GM12878 (cell line): ENCODE measurements around the gene SETD5. TPM values are rescaled to one million over a fixed set of nuclear protein-coding genes. Genes with fewer than 3 reads are reported as not detected.

Experiments used
- ATAC-seq: fragments of 200-7000 bp; cut with Tn5 transposase; 3 replicates; pipeline ENCODE4 v1.9.1; 2020; ENCODE audit warnings: mild to moderate bottlenecking, moderate library complexity
- BruUV-seq: library from RNA; stranded (reverse); fragments of 400-500 nt; replicated peaks from 2 replicates; lab custom pipeline; 2021; lab: Mats Ljungman, UMichigan
- CTCF ChIA-PET: fragments of 300-600 bp; sonication (Branson Sonifier 250); formaldehyde crosslinking; extraction: SDS; loops from one replicate; lab custom pipeline; 2021; ENCODE audit warnings: inconsistent platforms; lab: Yijun Ruan, JAX
- POLR2A ChIA-PET: fragments of 350-600 bp; formaldehyde crosslinking; extraction: SDS; loops from one replicate; lab custom pipeline; 2021; ENCODE audit warnings: inconsistent platforms; lab: Charles Lee
- RAD21 ChIA-PET: fragments of 300-600 bp; sonication (Branson Sonifier 250); formaldehyde crosslinking; loops from one replicate; lab custom pipeline; 2023; ENCODE audit warnings: antibody characterized with exemption; ENCODE audit not compliant: unreplicated experiment; lab: Charles Lee
- SMC1A ChIA-PET: fragments of 300-600 bp; sonication (Branson Sonifier 250); formaldehyde crosslinking; loops from one replicate; lab custom pipeline; 2023; ENCODE audit not compliant: unreplicated experiment, uncharacterized antibody; lab: Charles Lee
- DNase-seq: peaks from one replicate; pipeline ENCODE4 v3.0.0-alpha.2; 2011; ENCODE audit warnings: low read depth, low spot score
- FAIRE-seq: peaks from 3 replicates; lab custom pipeline; 2011; peaks lifted over from hg19 to GRCh38; lab: Jason Lieb, UNC
- H2AFZ ChIP-seq: 2 replicates; pipeline ENCODE4 v1.6.0; 2011; ENCODE audit warnings: low read depth, low read length, control low read depth; ENCODE audit not compliant: control insufficient read depth
- H3K27ac ChIP-seq: 2 replicates; pipeline ENCODE4 v1.5.1; 2011; ENCODE audit warnings: control low read depth; ENCODE audit not compliant: control insufficient read depth, insufficient read depth
- H3K27me3 ChIP-seq, 2 experiments: replicated peaks in 1 of 2; 2 replicates each; pipeline versions ENCODE4 v1.6.0 to v1.6.1; 2011; ENCODE audit warnings: low read length in 1 of 2; ENCODE audit not compliant: control insufficient read depth in 2 of 2, insufficient read depth in 2 of 2
- H3K36me3 ChIP-seq, 2 experiments: 2 replicates each; pipeline ENCODE4 v1.5.1; 2011; ENCODE audit warnings: low read length in 1 of 2; ENCODE audit not compliant: control insufficient read depth in 2 of 2, insufficient read depth in 2 of 2
- H3K4me1 ChIP-seq: 2 replicates; pipeline ENCODE4 v1.6.1; 2011; ENCODE audit warnings: mild to moderate bottlenecking, low read length, moderate library complexity, mixed read lengths; ENCODE audit not compliant: control insufficient read depth, insufficient read depth
- H3K4me2 ChIP-seq: 2 replicates; pipeline ENCODE4 v1.6.0; 2011; ENCODE audit warnings: control low read depth; ENCODE audit not compliant: control insufficient read depth, insufficient read depth
- H3K4me3 ChIP-seq: fragments of 200-600 bp; sonication (generic); 2 replicates; pipeline ENCODE4 v1.5.1; 2016
- H3K79me2 ChIP-seq: 2 replicates; pipeline ENCODE4 v1.6.0; 2011; ENCODE audit warnings: low read length; ENCODE audit not compliant: control insufficient read depth, insufficient read depth
- H3K9ac ChIP-seq: 2 replicates; pipeline ENCODE4 v1.8.0; 2011; ENCODE audit warnings: low read length, control low read depth, mixed read lengths; ENCODE audit not compliant: control insufficient read depth, insufficient read depth
- H3K9me3 ChIP-seq: replicated peaks from 3 replicates; pipeline ENCODE4 v1.5.1; 2011; ENCODE audit warnings: mild to moderate bottlenecking, low read length; ENCODE audit not compliant: control insufficient read depth, insufficient read depth
- H4K20me1 ChIP-seq: 2 replicates; pipeline ENCODE4 v1.6.0; 2011; ENCODE audit not compliant: control insufficient read depth, insufficient read depth
- ATF2 ChIP-seq: IDR thresholded peaks from 2 replicates; pipeline ENCODE4 v1.6.1; 2012; ENCODE audit warnings: low read length, inconsistent platforms
- BCL11A ChIP-seq: IDR thresholded peaks from 2 replicates; pipeline ENCODE4 v1.6.1; 2011; ENCODE audit warnings: low read depth, low read length
- CBX3 ChIP-seq: fragments of 200-600 bp; sonication (generic); IDR thresholded peaks from 2 replicates; pipeline ENCODE4 v1.6.1; 2016; ENCODE audit warnings: low read depth, borderline replicate concordance
- CREB1 ChIP-seq: IDR thresholded peaks from 2 replicates; pipeline ENCODE4 v1.6.1; 2012; ENCODE audit warnings: low read depth, mild to moderate bottlenecking, inconsistent platforms
- ELK1 ChIP-seq: IDR thresholded peaks from 2 replicates; pipeline ENCODE4 v1.6.1; 2012; ENCODE audit warnings: low read depth, low read length, improper control_type of control experiment
- ETV6 ChIP-seq, 2 experiments: fragments of 450-650 bp in 1 of 2; IDR thresholded peaks in 1 of 2; conservative IDR thresholded peaks in 1 of 2; 2 replicates each; pipeline ENCODE4 v1.6.1; 2014; ENCODE audit warnings: antibody characterized with exemption in 1 of 2, borderline replicate concordance in 1 of 2, low read depth in 1 of 2, mild to moderate bottlenecking in 1 of 2, moderate library complexity in 1 of 2
- HDGF ChIP-seq: fragments of 450-650 bp; IDR thresholded peaks from 2 replicates; pipeline ENCODE4 v1.6.1; 2016; ENCODE audit warnings: antibody characterized with exemption
- IRF4 ChIP-seq: IDR thresholded peaks from 2 replicates; pipeline ENCODE4 v1.6.1; 2011; ENCODE audit warnings: low read depth, low read length
- MYC ChIP-seq: IDR thresholded peaks from 2 replicates; pipeline ENCODE4 v1.6.1; 2011; ENCODE audit warnings: mild to moderate bottlenecking, low read length, moderate library complexity, inconsistent platforms; ENCODE audit not compliant: insufficient read depth, insufficient replicate concordance, insufficient read length, severe bottlenecking
- NFXL1 ChIP-seq: fragments of 450-650 bp; IDR thresholded peaks from 2 replicates; pipeline ENCODE4 v1.6.1; 2017; ENCODE audit warnings: antibody characterized with exemption, mild to moderate bottlenecking, borderline replicate concordance
- PKNOX1 ChIP-seq: fragments of 450-650 bp; IDR thresholded peaks from 2 replicates; pipeline ENCODE4 v1.6.1; 2016; ENCODE audit warnings: mild to moderate bottlenecking
- RB1 ChIP-seq: fragments of 450-650 bp; formaldehyde crosslinking; IDR thresholded peaks from 2 replicates; pipeline ENCODE4 v1.6.1; 2017; ENCODE audit warnings: mild to moderate bottlenecking, borderline replicate concordance
- RELA ChIP-seq: fragments of 450-650 bp; IDR thresholded peaks from 2 replicates; pipeline ENCODE4 v1.8.0; 2014; ENCODE audit warnings: borderline replicate concordance; ENCODE audit not compliant: partially characterized antibody
- RUNX3 ChIP-seq: IDR thresholded peaks from 2 replicates; pipeline ENCODE4 v1.6.1; 2012; ENCODE audit warnings: low read length, inconsistent platforms
- SREBF1 ChIP-seq: IDR thresholded peaks from 2 replicates; pipeline ENCODE4 v1.6.1; 2012; ENCODE audit warnings: mild to moderate bottlenecking, low read length
- STAT3 ChIP-seq: IDR thresholded peaks from 2 replicates; pipeline ENCODE4 v1.6.1; 2011; ENCODE audit warnings: low read depth, low read length, improper control_type of control experiment
- TARDBP ChIP-seq: IDR thresholded peaks from 2 replicates; pipeline ENCODE4 v1.6.1; 2016; ENCODE audit warnings: borderline replicate concordance
- USF1 ChIP-seq: IDR thresholded peaks from 2 replicates; pipeline ENCODE4 v1.6.1; 2011; ENCODE audit warnings: borderline replicate concordance, low read depth, mild to moderate bottlenecking, moderate library complexity, mixed read lengths, low read length; ENCODE audit not compliant: insufficient read depth; ENCODE audit errors: extremely low read length
- ZNF274 ChIP-seq: IDR thresholded peaks from one replicate; pipeline ENCODE4 v1.8.0; 2011; ENCODE audit not compliant: insufficient read length, insufficient read depth
- WGBS: methylation state at CpG from one replicate; pipeline ENCODE4 v1.1.6; 2016; ENCODE audit warnings: low lambda C conversion rate; ENCODE audit not compliant: insufficient replicate concordance, insufficient coverage; ENCODE audit errors: missing lambda C conversion rate; 5-methylcytosine and 5-hydroxymethylcytosine counted together
- in situ Hi-C: fragments of 300-500 bp; cut with MboI; formaldehyde crosslinking; loops from 9 replicates; pipeline ENCODE4 v1.14.3; 2018; ENCODE audit warnings: mixed read lengths
- intact Hi-C: fragments of 100-400 bp; cut with micrococcal nuclease; formaldehyde crosslinking; loops from one replicate; pipeline ENCODE4 v1.14.2; 2022; ENCODE audit not compliant: unreplicated experiment
- polyA plus RNA-seq, 11 experiments: library from polyadenylated mRNA; depleted of rRNA in 4 of 11; unstranded in 6 of 11; stranded (reverse) in 5 of 11; fragments of >200 nt; fragmentation: Nextera tagmentation in 4 of 11; fragmentation: Illumina TruSeq in 1 of 11; extraction: Ambion mirVana in 4 of 11; extraction: Trizol in 1 of 11; gene quantifications; 1 replicate in 1 of 11; 2 replicates in 10 of 11; pipeline versions ENCODE4 v1.2.1 to v1.2.3, GENCODE V29; 2011 to 2016; ENCODE audit warnings: inconsistent platforms in 2 of 11, missing spikeins in 2 of 11, low read depth in 1 of 11
- total RNA-seq, 4 experiments: library from RNA; depleted of rRNA in 3 of 4; stranded (reverse); fragments of >200 nt in 3 of 4; fragmentation: Illumina TruSeq in 1 of 4; extraction: Trizol in 1 of 4; gene quantifications; 2 replicates each; pipeline versions ENCODE4 v1.2.1 to v1.2.3, GENCODE V29; 2013 to 2021

The SETD5 gene
- total and polyA plus RNA-seq, 10 of the 15 experiments (the other 5 are each of a cell fraction or from before 2014, with no cell fraction given), result 8.2 to 94.0 (median 55.4) TPM

- H4K20me1 ChIP-seq, result no peaks in the 10 kb centered on the region
- POLR2A ChIA-PET, result no interaction called here
- no peak overlapping the region for H3K4me3 ChIP-seq
- CTCF ChIA-PET, result no interaction called here
- no peak overlapping the region for H3K4me2 ChIP-seq
- no peaks in the 10 kb centered on the region for H3K4me1 ChIP-seq
- FAIRE-seq (no peak), ATAC-seq (no peak), DNase-seq (no peak)
- TF ChIP-seq RELA, result no peak
- no peak for TF ChIP-seq SREBF1
- TF ChIP-seq HDGF, result no peak
- TF ChIP-seq MYC, result no peak
- TF ChIP-seq USF1, result no peak
- TF ChIP-seq STAT3, result no peak
- no peak for TF ChIP-seq CREB1
- TF ChIP-seq TARDBP, result no peak
- no peak for TF ChIP-seq ATF2
- TF ChIP-seq NFXL1, result no peak
- no peak for TF ChIP-seq BCL11A
- TF ChIP-seq RB1, result no peak
- TF ChIP-seq PKNOX1, result no peak
- no peak for TF ChIP-seq ETV6 (conservative IDR thresholded peaks at IDR 0.05 in 1 of 2, IDR thresholded peaks at IDR 0.05 in 1 of 2; ENCODE audit: borderline replicate concordance in 1 of 2, low read depth in 1 of 2)
- TF ChIP-seq IRF4, result no peak
- TF ChIP-seq ELK1, result no peak
- TF ChIP-seq ZNF274, result no peak
- no peak for TF ChIP-seq RUNX3
- TF ChIP-seq CBX3, result no peak
- intact Hi-C loops, result no loop called here
- H3K36me3 ChIP-seq, result peaks cover 19 to 35% of the 10 kb centered on the region in 2 experiments
- no peaks in the 10 kb centered on the region for H3K27me3 ChIP-seq
- no peaks in the 10 kb centered on the region for H3K9me3 ChIP-seq
- SMC1A ChIA-PET, result interaction anchor here (1.5 kb wide), 1 partner anchor 56 kb away, joined by 4 read pairs; no protein-coding TSS in a partner anchor
- RAD21 ChIA-PET, result interaction anchor here (1.5 kb wide), 1 partner anchor 97 kb away, joined by 5 read pairs; no protein-coding TSS in a partner anchor
- no peak overlapping the region for H3K27ac ChIP-seq
- no TSS peak for BruUV-seq
- no peak overlapping the region for H3K9ac ChIP-seq
- H2AFZ ChIP-seq, result no peak overlapping the region
- in situ Hi-C loops, result no loop called here
- WGBS, result 100% methylated on average over 1 of the region's 1 CpG
- no peaks in the 10 kb centered on the region for H3K79me2 ChIP-seq
Measured at GRCh38 chr3:9450126-9450525, 52.7 kb downstream of the SETD5 start.
